ENCODE data around the gene CACNB2. TPM values are rescaled to one million over a fixed set of nuclear protein-coding genes. Genes with fewer than 3 reads are reported as not detected.

The CACNB2 gene
- total and polyA plus RNA-seq, 10 of the 15 experiments (the other 5 are each of a cell fraction or from before 2014, with no cell fraction given) = 0.62 to 8.1 (median 1.2) TPM

- TF ChIP-seq BCLAF1 (IDR thresholded peaks at IDR 0.05) (no peak), RAD51 (IDR thresholded peaks at IDR 0.05) (peak; percentile 69)
- TF ChIP-seq, protein P1, sequence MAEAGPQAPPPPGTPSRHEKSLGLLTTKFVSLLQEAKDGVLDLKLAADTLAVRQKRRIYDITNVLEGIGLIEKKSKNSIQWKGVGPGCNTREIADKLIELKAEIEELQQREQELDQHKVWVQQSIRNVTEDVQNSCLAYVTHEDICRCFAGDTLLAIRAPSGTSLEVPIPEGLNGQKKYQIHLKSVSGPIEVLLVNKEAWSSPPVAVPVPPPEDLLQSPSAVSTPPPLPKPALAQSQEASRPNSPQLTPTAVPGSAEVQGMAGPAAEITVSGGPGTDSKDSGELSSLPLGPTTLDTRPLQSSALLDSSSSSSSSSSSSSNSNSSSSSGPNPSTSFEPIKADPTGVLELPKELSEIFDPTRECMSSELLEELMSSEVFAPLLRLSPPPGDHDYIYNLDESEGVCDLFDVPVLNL (IDR thresholded peaks at IDR 0.05; ENCODE audit: low read depth, low read length) = no peak
Observed at GRCh38 chr10:18450298-18450697, 310.1 kb downstream of the CACNB2 start (continued).

DNA sequence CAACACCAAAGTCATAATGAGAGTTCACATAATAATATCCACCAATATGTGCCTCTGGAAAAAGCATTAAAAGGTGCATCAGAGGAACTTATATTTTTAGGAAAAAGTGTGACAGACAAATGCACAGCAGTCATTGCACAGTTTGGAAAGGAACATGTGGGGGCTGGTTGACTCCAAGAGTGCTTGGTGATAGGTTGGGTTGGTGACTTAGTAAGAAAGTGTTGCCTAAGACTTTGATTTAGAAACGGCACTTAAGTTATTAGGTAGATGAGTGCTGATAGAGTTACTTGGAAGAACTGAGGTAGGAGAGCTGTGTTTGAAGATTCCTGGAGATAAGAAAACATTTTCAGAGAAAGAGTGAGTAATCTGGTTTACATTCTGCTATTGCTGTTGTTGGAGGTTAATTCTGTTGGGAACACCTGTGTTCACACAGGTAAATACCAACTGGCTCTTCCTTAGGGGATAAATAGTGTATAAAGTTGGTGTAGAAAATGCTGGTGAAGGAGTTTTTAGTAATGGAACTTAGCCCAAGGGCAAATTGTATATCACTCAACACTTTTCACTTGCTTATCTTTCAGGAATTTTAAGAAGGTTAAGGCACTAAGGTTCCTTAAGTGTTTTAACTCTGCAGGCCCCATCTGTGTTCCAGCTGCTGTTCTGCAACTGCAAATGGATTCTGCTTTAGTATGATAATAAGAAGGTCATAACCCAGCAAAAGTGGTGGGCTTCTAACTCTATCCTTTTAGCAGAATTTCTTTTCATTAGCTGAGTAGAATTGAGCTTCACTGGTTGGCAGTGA lies 315.1 kb downstream of the CACNB2 start:
- intact Hi-C loops (cut with micrococcal nuclease; ENCODE audit: unreplicated experiment) = loop anchor here (5.0 kb wide), 1 partner anchor 53 kb away; no protein-coding TSS in a partner anchor
- ChIA-PET CTCF (interaction anchor here (0.7 to 1.5 kb wide), 4 partner anchors 11 to 24 kb away, joined by 3 to 6 read pairs (median 4); no protein-coding TSS in a partner anchor), POLR2A (interaction anchor here (0.6 to 0.9 kb wide), 5 partner anchors 8 to 808 kb away, joined by 3 to 4 read pairs (median 4); no protein-coding TSS in a partner anchor), SMC1A (ENCODE audit: uncharacterized antibody, unreplicated experiment) (interaction anchor here (0.6 to 2.0 kb wide), 18 partner anchors 8 to 180 kb away, joined by 3 to 8 read pairs (median 5); no protein-coding TSS in a partner anchor), RAD21 (ENCODE audit: unreplicated experiment) (interaction anchor here (1.0 to 1.9 kb wide), 5 partner anchors 17 to 57 kb away, joined by 3 to 11 read pairs (median 4); no protein-coding TSS in a partner anchor)
- H2AFZ ChIP-seq (ENCODE audit: control insufficient read depth, low read depth, low read length) = no peak overlapping the region
- H3K4me2 ChIP-seq (ENCODE audit: control insufficient read depth, insufficient read depth) = no peak overlapping the region
- H4K20me1 ChIP-seq (ENCODE audit: control insufficient read depth, insufficient read depth) = no peaks in the 10 kb centered on the region
- H3K27me3 ChIP-seq (replicated peaks in 1 of 2; ENCODE audit: control insufficient read depth in 2 of 2, insufficient read depth in 2 of 2, low read length in 1 of 2) = no peaks in the 10 kb centered on the region
- H3K36me3 ChIP-seq (ENCODE audit: control insufficient read depth in 2 of 2, insufficient read depth in 2 of 2, low read length in 1 of 2) = no peaks in the 10 kb centered on the region
- 0% methylated on average over 1 of the region's 1 CpG for WGBS (ENCODE audit: insufficient coverage, insufficient replicate concordance, low lambda C conversion rate, missing lambda C conversion rate)
- DNase-seq (ENCODE audit: low read depth, low spot score) = no peak
- no peak overlapping the region for H3K4me3 ChIP-seq
- no peak overlapping the region for H3K27ac ChIP-seq (ENCODE audit: control insufficient read depth, insufficient read depth)
- no peaks in the 10 kb centered on the region for H3K9me3 ChIP-seq (replicated peaks; ENCODE audit: control insufficient read depth, insufficient read depth, low read length)
- BruUV-seq (replicated peaks) = no TSS peak
- H3K4me1 ChIP-seq (ENCODE audit: control insufficient read depth, insufficient read depth, low read length) = peaks cover 4% of the 10 kb centered on the region; the same call in 1 of the 2 replicates
- no peak for TF ChIP-seq SMARCA5 (IDR thresholded peaks at IDR 0.05)
- no peak for TF ChIP-seq IRF3 (IDR thresholded peaks at IDR 0.05)
- no peak for TF ChIP-seq PAX5 (IDR thresholded peaks at IDR 0.05; ENCODE audit: borderline replicate concordance, low read depth, low read length)
- no peak for TF ChIP-seq IKZF2 (IDR thresholded peaks at IDR 0.05)
- TF ChIP-seq CBX3 (IDR thresholded peaks at IDR 0.05; ENCODE audit: borderline replicate concordance, low read depth) = no peak
- no peak for TF ChIP-seq ZNF24 (IDR thresholded peaks at IDR 0.05)
- no peak for TF ChIP-seq HDGF (IDR thresholded peaks at IDR 0.05)
- H3K9ac ChIP-seq (ENCODE audit: control insufficient read depth, insufficient read depth, low read length) = no peak overlapping the region
- no peak for FAIRE-seq
- H3K79me2 ChIP-seq (ENCODE audit: control insufficient read depth, insufficient read depth, low read length) = no peaks in the 10 kb centered on the region
- ATAC-seq = no peak
- in situ Hi-C loops (cut with MboI) = no loop called here

Data from GM12878 (cell line).